ENCODE measurements around the gene CDH23. TPM values are rescaled to one million over a fixed set of nuclear protein-coding genes. Genes with fewer than 3 reads are reported as not detected.

The CDH23 gene
- total RNA-seq, 4 donors from 2014 or later, result 2.9 to 16.1 (median 5.9) TPM

GRCh38 chr10:71521504-71522441, 125.1 kb downstream of the CDH23 start:
- intact Hi-C loops (cut with DNase I; ENCODE audit: low total_unique reads) (no loop called here), in situ Hi-C loops (cut with MboI; ENCODE audit: low pct_ligation_motif_present in 1 of 4, low pct_unique_long_range_greater_than_20kb in 1 of 4, low sequenced_read_pairs in 3 of 4) (no loop called here)
- no peak for DNase-seq
- TF ChIP-seq CTCF (IDR thresholded peaks at IDR 0.05) (no peak), EP300 (IDR thresholded peaks at IDR 0.05; ENCODE audit: low read depth) (no peak), POLR2A (IDR thresholded peaks at IDR 0.05) (no peak), POLR2AphosphoS5 (IDR thresholded peaks at IDR 0.05) (no peak)
- H3K4me1 ChIP-seq, result peaks cover 0 to 2% (median 0%) of the 10 kb centered on the region in 4 donors
- no peak overlapping the region for H3K27ac ChIP-seq
- H3K9me3 ChIP-seq, result no peaks in the 10 kb centered on the region
- 61 to 72% methylated on average over 4 to 14 of the region's 14 CpGs for WGBS, 2 donors (ENCODE audit: low coverage in 1 of 2)
- H3K36me3 ChIP-seq, result no peaks in the 10 kb centered on the region
- peaks cover 7% of the 10 kb centered on the region for H3K27me3 ChIP-seq
- no peak overlapping the region for H3K4me3 ChIP-seq

GRCh38 chr10:71522442-71523144, 125.9 kb downstream of the CDH23 start:
- 64 to 75% methylated on average over 3 to 5 of the region's 5 CpGs for WGBS, 2 donors (ENCODE audit: low coverage in 1 of 2)
- in situ Hi-C loops (cut with MboI; ENCODE audit: low pct_ligation_motif_present in 1 of 4, low pct_unique_long_range_greater_than_20kb in 1 of 4, low sequenced_read_pairs in 3 of 4), result no loop called here
- TF ChIP-seq POLR2A (IDR thresholded peaks at IDR 0.05), result no peak
- no peak for TF ChIP-seq POLR2AphosphoS5 (IDR thresholded peaks at IDR 0.05)
- TF ChIP-seq EP300 (IDR thresholded peaks at IDR 0.05; ENCODE audit: low read depth), result no peak
- TF ChIP-seq CTCF (IDR thresholded peaks at IDR 0.05), result no peak
- intact Hi-C loops (cut with DNase I; ENCODE audit: low total_unique reads), result no loop called here
- no peak overlapping the region for H3K27ac ChIP-seq
- DNase-seq, result no peak
- H3K27me3 ChIP-seq, result peaks cover 7% of the 10 kb centered on the region
- no peak overlapping the region for H3K4me3 ChIP-seq
- no peaks in the 10 kb centered on the region for H3K36me3 ChIP-seq
- no peaks in the 10 kb centered on the region for H3K9me3 ChIP-seq
- peaks cover 0 to 4% (median 0%) of the 10 kb centered on the region in 4 donors for H3K4me1 ChIP-seq

GRCh38 chr10:71523756-71524155, 127.0 kb downstream of the CDH23 start:
- WGBS, 2 donors (ENCODE audit: low coverage in 1 of 2), result 88 to 92% methylated on average over 2 to 6 of the region's 6 CpGs
- peaks cover 7% of the 10 kb centered on the region for H3K27me3 ChIP-seq
- intact Hi-C loops (cut with DNase I; ENCODE audit: low total_unique reads), result no loop called here
- no peak overlapping the region for H3K4me3 ChIP-seq
- in situ Hi-C loops (cut with MboI; ENCODE audit: low pct_ligation_motif_present in 1 of 4, low pct_unique_long_range_greater_than_20kb in 1 of 4, low sequenced_read_pairs in 3 of 4), result no loop called here
- H3K4me1 ChIP-seq, result peaks cover 0 to 4% (median 0%) of the 10 kb centered on the region in 4 donors
- DNase-seq, result no peak
- H3K9me3 ChIP-seq, result no peaks in the 10 kb centered on the region
- H3K27ac ChIP-seq, result no peak overlapping the region
- H3K36me3 ChIP-seq, result no peaks in the 10 kb centered on the region
- TF ChIP-seq EP300 (IDR thresholded peaks at IDR 0.05; ENCODE audit: low read depth) (no peak), POLR2A (IDR thresholded peaks at IDR 0.05) (no peak), POLR2AphosphoS5 (IDR thresholded peaks at IDR 0.05) (no peak), CTCF (IDR thresholded peaks at IDR 0.05) (no peak)

- 66% methylated on average over 5 of the region's 5 CpGs; no CpG with 5 or more reads in 1 of the 2 donors for WGBS, 2 donors (ENCODE audit: low coverage in 1 of 2)
- Histone ChIP-seq H3K4me1 (peaks cover 0 to 4% (median 0%) of the 10 kb centered on the region in 4 donors), H3K27me3 (peaks cover 7% of the 10 kb centered on the region), H3K4me3 (no peak overlapping the region), H3K36me3 (no peaks in the 10 kb centered on the region), H3K27ac (no peak overlapping the region), H3K9me3 (no peaks in the 10 kb centered on the region)
- no peak for DNase-seq
- intact Hi-C loops (cut with DNase I; ENCODE audit: low total_unique reads), result no loop called here
- in situ Hi-C loops (cut with MboI; ENCODE audit: low pct_ligation_motif_present in 1 of 4, low pct_unique_long_range_greater_than_20kb in 1 of 4, low sequenced_read_pairs in 3 of 4), result no loop called here
- TF ChIP-seq EP300 (IDR thresholded peaks at IDR 0.05; ENCODE audit: low read depth), result no peak
- no peak for TF ChIP-seq POLR2A (IDR thresholded peaks at IDR 0.05)
- TF ChIP-seq POLR2AphosphoS5 (IDR thresholded peaks at IDR 0.05), result no peak
- TF ChIP-seq CTCF (IDR thresholded peaks at IDR 0.05), result no peak
Observed at GRCh38 chr10:71525092-71525491, 128.4 kb downstream of the CDH23 start.

All from transverse colon (tissue), 4 donors.